Activated CD4-positive, alpha-beta T cell treated with anti-CD3 and anti-CD28 coated beads, Interleukin-2, amount 50 U/mL, for 48 hours (primary cell): ENCODE data around the gene CASP9.
"Not testable (repeated sequence)": the region's sequence is repeated elsewhere in the genome, so short reads cannot be mapped to it uniquely, and the experiment has no call there.

Experiments used
- DNase-seq, 2 experiments: peaks; one replicate each; pipeline ENCODE4 v3.0.0-alpha.2; 2020

CASP9 gene

DNA sequence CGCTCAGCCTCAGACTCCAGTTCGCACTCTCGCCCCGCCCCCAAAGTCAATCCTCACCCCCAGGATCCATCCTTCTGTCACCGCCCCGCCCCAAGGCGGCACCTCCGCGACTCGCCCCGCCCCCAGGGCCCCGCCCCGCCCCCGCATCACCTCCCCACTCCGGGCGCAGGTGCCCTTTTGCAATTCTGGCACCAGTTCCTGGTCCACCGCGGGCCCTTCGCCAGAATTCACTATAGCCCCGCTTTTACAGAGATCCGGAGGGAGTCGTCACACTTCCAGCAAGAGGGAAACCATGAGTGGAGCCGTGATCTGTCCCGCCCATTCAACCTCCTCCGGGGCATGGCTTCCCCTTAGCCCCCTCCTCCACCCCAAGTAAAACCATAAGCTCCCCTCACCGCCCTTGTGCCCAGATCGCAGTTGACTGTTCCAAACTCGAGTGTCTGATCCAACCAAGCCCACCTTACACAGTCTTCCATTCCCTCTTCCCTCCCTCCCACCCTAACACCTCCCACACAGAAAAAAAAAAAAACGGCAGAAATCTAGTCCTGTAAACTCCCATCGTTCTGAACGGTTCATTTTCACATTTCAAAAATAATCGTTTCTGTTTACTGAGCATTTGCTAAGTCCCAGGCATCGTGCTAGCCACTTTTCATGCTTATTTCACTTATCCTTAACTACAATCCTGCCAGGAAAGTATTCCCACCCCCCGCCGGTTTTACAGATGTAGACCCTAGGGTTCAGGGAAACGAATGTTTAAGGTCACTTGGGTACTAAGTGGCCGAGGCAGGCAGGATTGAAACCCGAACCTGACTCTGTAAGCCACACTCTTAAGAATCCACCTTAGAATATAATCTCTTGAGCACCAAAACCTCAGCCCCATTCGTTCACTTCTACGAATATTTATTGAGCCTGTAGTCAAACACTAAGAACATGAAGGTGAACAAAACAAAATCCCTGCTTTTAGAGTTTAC, 1.3 kb upstream of the CASP9 start:
- DNase-seq, result peak; percentile 9

DNA sequence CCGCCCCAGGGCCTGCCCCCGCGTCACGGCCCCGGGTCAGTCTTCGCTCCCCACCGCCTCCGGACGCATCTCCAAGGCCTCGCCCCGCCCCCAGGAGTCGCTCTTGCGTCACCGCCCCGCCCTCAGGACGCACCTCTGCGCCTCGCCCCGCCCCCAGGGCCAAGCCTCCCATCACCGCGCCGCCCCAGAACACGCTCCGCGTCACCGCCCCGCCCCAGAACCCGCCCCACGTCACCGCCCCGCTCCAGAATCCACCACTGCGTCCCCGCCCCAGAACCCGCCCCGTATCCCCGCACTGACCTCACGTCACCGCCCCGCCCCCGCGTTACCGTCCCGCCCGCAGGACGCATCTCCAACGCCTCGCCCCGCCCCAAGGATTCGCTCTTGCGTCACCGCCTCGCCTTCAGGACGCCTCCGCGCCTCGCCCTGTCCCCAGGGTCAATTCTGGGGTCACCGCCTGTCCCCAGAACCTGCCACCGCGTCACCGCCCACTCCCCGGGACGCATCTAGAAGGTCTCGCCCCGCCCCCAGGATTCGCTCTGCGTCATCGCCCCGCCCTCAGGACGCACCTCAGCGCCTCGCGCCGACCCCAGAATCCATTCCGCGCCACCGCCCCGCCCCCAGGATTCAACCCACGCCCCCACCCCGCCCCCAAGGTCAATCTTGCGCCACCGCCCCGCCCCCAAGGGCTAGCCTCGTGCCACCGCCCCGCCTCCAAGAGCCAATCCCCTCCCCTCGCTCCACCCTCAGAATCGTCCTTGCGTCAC, 451 bp upstream of the CASP9 start:
- peak; percentile 100 for DNase-seq

DNA sequence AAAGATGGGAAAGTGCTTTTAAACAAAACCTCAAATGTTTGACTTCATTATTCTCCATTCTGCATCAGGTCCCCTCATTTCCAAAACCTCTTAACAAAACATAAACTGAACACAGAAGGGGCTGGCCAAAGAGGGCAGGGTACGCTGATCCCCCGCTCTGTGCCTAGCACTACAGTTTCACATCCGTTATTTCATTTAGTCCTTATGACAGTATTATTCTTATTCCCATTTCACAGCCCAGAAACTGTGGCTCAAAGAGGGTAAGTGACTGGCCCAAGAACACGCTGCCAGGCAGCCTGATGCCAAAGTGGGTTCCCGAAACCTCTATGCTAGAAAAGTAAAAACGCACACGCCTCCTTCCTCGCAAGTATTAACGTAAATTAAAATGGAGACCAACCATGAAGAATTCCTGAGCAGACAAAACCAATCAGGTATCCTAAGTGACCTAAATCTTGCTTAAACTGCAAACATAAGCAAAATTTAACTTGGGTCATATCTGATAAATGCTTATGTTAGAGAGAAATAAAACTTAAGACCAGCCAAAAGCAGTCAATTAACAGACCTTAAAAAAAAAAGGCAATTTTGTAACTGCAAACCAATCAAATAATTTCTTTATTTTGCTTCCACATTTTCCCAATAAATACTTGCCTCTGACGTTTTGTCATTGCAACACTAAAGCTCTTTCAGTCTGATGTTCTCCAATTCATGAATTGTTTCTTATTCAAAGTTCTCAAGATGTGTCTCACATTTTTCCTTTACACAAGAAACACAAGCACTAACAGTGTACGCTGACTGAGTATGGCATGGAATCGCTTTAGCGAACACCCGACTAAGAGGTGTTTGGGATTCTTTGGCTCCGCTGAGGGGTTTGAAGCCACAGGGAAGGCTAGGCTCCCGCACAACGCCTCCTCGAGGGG, 653 bp downstream of the CASP9 start:
- no peak for DNase-seq

GRCh38 chr1:15522551-15522950, 1.5 kb downstream of the CASP9 start:
- DNase-seq, result no peak

DNA sequence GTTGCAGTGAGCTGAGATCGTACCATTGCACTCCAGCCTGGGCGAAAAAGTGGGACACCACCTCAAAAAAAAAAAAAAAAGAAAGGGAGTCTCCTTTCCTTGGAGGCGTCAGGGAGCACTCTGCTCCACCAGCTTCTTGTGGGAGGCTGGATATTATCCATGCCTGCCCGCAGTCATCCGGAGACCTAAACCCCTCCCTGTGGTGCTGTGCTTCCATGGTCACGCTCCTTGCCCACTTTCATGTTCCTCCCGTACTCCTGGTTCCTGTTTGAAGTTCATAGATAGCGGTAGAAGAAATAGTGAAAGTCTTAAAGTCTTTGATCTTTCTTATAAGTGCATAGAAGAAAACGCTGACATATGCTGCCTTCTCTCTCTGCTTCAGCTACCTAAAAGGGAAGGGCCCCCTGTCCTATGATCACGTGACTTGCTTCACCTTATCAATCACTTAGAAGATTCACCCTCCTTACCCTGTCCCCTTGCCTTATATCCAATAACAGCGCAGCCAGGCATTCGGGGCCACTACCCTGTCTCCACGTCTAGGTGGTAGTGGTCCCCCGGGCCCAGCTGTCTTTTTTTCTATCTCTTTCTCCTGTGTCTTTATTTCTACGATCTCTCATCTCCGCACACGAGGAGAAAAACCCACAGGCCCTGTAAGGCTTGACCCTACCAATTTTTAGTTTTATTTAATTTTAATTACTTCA, 2.7 kb downstream of the CASP9 start:
- not testable (repeated sequence) for DNase-seq

GRCh38 chr1:15519625-15520024, 4.4 kb downstream of the CASP9 start:
- DNase-seq, result no peak

GRCh38 chr1:15515022-15515663, 8.9 kb downstream of the CASP9 start:
- no peak for DNase-seq

GRCh38 chr1:15514557-15514956, 9.5 kb downstream of the CASP9 start:
- DNase-seq, result not testable (repeated sequence)

- no peak for DNase-seq
Observed at GRCh38 chr1:15513919-15514318, 10.1 kb downstream of the CASP9 start.

GRCh38 chr1:15513192-15513591, 10.8 kb downstream of the CASP9 start:
- no peak for DNase-seq

DNA sequence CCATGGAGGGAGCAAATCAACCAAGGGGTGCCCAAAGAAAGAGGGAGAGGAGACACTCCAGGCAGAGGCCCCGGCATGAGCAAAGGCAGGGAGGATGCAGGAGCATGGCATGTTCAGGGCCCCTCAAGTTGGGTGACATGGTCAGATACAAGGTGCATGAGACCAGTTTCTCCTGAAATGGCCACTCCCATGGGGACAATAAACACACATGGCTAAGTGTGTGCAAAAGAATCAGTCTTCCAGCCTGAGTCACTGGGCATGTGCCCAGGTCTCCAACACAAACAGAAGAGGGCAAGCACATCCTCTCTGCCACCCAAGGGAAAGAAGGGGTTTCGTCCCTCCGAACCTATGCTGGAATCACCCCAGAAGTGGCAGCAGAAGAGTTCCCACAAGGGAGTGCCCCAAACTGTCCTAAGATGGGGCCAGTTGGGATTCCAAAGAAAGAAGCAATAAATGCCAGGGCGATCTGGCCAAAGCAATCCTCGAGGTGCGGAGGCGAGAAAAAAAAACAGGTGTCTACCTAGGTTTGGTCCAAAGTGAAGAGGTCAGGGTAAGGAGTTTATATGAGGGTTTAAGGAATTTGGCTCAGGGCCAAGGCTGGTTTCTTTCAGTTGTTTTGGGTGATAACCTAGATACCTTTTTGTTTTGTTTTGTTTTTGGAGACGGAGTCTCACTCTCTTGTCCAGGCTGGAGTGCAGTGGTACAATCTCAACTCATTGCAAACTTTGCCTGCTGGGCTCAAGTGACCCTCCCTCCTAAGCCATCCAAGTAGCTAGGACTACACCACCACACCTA, 13.2 kb downstream of the CASP9 start:
- no peak for DNase-seq

DNA sequence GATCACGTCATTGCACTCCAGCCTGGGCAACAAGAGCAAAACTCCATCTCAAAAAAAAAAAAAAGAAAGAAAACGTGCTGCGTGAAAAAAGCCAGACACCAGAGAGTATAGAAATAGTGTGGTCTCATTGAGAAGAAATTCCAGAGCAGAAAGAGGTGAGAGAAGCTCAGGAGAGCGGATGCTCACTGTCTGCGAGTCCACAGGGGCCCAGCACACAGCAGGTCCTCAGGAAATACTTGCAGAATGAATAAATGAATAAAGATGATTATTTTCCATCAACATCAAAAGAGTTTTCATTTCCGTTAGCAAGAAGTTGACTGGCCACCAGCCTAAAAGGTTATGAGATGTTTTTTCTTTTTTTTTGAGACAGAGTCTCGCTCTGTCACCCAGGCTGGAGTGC, 14.4 kb downstream of the CASP9 start:
- no peak for DNase-seq

GRCh38 chr1:15508700-15509487, 15.1 kb downstream of the CASP9 start:
- no peak for DNase-seq

DNA sequence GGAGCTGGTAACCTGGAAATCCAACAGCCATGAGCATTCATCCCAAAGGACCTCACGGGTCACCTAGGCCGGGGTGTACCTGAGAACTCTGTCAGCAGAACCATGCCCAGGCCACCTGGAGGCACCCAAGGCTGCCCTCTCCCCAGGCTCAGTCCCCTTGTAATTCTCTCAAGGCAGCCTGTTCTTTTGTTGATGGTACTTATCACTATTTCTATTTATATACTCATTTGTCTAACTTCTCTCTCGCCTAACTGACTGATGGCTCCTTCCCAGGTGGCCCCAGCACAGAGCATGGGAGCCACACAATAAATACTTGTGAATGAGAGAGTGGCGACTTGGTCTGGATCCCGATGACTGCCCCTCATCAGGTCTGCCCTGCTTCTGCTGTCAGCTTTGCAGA, 16.7 kb downstream of the CASP9 start:
- DNase-seq, result no peak

DNA sequence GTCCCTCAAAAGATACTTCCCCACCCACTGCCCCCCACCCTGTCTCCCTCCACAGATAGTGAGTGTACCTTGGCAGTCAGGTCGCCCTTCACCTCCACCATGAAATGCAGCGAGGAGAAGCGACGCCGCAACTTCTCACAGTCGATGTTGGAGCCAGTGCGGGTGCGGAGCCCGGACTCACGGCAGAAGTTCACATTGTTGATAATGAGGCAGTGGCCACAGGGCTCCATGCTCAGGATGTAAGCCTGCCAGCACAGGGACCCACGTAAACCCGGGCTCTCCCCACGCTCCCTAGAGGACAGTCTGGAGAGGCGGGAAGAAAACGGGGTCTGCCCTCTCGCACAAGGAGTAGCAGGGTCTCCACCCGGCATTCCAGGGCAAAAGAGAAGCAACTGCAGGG, 17.2 kb downstream of the CASP9 start:
- no peak for DNase-seq

GRCh38 chr1:15504436-15504835, 19.6 kb downstream of the CASP9 start:
- no peak for DNase-seq

- peak; percentile 67 to 78 for DNase-seq
Observed at GRCh38 chr1:15501208-15502032, 22.6 kb downstream of the CASP9 start.

DNA sequence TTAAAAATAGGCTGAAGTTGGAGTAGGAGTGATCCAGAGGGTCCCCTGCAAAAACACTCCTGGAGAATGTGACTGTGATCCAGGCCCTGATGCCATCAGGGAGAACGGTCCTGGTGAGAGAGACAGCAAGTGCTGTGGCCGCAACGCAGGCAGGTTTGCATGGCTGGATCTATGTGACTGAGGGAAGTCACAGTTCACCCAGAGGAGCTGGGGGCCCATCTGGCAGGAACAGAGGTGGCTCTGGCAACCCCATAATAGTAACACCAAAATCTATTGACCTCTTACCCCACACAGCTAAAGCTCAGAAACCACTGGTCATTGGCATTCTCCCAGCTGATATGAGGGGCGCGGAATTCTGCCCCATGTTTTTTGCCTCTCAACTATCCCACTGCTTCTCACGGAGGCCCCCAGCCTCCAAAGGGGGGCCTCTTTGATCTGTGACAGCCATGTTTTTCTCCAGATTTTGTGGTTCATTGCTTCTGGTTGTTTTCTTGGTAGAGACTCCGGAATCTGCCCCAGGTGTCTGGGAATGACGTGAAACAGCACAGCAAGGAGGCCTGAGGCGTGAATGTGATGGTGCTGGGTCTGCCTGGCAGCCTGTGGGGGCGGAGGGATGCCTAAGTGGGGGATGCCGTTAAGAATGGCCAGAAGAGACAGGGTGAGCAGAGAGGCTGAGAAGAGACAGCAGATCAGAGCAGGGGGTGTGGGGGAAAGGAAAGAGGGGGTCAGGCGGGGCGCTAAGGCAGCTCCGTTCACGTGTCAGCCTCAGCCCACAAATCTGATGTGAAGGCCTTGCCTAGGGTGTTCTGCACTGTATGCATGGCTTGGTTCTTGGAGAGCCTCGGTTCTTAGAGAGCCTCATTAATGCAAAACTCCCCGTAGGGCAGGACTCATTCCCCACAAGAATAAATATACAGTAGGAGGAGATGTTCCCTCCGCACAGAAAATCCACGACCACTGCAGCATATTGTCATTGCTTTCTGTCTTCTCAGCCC, 23.5 kb downstream of the CASP9 start:
- no peak for DNase-seq
